PC-3 (cell line): ENCODE measurements around the gene UPF2.

Experiments used
- EZH2 ChIP-seq: fragments of 300-600 bp; sonication (generic); IDR thresholded peaks from one replicate; pipeline ENCODE4 v1.6.1; 2017; ENCODE audit warnings: antibody characterized with exemption, mild to moderate bottlenecking, low read length; ENCODE audit not compliant: unreplicated experiment
- TF ChIP-seq, protein P1 (sequence below): fragments of 300-600 bp; sonication (generic); conservative IDR thresholded peaks from 2 replicates; pipeline ENCODE4 v1.5.1; 2017; ENCODE audit warnings: antibody characterized with exemption, low read depth, mild to moderate bottlenecking, low read length

DNA sequence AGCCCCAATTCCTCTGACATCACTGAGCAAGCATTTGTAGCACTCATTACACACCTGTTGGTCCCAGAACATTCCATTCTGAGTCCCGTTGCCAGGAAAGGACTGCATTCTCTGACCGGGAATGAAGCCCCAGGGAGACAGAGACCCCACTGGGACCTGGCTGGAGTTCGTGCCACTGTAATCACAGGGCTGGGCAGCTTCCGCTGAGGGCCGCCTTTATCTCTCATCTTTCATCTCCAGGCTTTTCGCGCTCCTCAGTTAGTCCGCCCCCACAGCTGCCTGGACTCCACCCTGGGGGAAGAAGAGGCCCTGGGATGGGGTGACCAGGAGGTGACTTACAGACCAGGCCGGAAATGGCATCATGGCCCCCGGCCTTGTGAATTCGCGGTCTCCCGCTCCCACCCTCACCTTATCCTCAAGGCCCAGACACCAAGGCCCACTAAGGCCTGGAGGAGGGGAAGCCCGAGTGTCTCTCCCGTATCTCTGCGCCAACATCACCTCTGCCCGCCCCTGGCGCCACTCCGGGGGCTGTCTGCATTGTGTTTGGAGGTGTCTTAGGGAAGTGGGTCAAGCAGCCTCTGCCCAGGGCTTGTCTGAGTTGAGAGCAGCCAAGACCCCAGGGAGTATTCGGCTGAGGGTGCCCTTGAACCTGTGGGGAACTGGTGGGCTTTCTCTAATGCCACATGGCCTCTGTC is 144.1 kb downstream of the UPF2 start:
- TF ChIP-seq, protein P1, sequence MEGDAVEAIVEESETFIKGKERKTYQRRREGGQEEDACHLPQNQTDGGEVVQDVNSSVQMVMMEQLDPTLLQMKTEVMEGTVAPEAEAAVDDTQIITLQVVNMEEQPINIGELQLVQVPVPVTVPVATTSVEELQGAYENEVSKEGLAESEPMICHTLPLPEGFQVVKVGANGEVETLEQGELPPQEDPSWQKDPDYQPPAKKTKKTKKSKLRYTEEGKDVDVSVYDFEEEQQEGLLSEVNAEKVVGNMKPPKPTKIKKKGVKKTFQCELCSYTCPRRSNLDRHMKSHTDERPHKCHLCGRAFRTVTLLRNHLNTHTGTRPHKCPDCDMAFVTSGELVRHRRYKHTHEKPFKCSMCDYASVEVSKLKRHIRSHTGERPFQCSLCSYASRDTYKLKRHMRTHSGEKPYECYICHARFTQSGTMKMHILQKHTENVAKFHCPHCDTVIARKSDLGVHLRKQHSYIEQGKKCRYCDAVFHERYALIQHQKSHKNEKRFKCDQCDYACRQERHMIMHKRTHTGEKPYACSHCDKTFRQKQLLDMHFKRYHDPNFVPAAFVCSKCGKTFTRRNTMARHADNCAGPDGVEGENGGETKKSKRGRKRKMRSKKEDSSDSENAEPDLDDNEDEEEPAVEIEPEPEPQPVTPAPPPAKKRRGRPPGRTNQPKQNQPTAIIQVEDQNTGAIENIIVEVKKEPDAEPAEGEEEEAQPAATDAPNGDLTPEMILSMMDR = no peak
- TF ChIP-seq EZH2 = no peak
